Measurements from ENCODE around the gene HLA-DPB1. TPM values are rescaled to one million over a fixed set of nuclear protein-coding genes. Genes with fewer than 3 reads are reported as not detected.

HLA-DPB1 gene
- total and polyA plus RNA-seq, 8 donors: 15.2 to 326 (median 26.8) TPM

DNA sequence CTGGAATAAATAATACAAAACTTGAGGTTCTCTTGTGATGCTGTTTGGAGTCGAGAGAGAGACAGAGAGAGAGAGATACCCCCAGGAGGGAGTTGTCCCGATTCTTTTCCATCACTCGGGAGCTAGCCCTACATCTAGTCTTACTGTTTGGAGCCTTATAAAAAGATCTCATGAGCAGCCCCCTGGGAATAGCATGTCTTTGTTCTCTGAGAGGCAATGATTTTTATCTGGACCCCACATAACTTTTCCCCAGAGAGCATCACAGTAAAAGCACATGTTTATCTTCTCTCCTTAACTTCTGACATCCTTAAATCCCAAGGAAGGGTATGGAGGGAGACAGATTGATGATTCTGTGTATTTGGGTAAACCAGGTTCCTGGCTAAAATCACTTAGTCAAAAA lies 45.5 kb upstream of the HLA-DPB1 start:
- H3K27me3 ChIP-seq: no peaks in the 10 kb centered on the region
- H3K4me1 ChIP-seq: peaks cover 0 to 22% of the 10 kb centered on the region in 2 donors
- no peak for ATAC-seq
- DNase-seq: no peak
- intact Hi-C loops (cut with DNase I): no loop called here
- no peaks in the 10 kb centered on the region for H3K9me3 ChIP-seq
- H3K36me3 ChIP-seq: no peaks in the 10 kb centered on the region
- no peak overlapping the region for H3K4me3 ChIP-seq
- TF ChIP-seq, protein P1, sequence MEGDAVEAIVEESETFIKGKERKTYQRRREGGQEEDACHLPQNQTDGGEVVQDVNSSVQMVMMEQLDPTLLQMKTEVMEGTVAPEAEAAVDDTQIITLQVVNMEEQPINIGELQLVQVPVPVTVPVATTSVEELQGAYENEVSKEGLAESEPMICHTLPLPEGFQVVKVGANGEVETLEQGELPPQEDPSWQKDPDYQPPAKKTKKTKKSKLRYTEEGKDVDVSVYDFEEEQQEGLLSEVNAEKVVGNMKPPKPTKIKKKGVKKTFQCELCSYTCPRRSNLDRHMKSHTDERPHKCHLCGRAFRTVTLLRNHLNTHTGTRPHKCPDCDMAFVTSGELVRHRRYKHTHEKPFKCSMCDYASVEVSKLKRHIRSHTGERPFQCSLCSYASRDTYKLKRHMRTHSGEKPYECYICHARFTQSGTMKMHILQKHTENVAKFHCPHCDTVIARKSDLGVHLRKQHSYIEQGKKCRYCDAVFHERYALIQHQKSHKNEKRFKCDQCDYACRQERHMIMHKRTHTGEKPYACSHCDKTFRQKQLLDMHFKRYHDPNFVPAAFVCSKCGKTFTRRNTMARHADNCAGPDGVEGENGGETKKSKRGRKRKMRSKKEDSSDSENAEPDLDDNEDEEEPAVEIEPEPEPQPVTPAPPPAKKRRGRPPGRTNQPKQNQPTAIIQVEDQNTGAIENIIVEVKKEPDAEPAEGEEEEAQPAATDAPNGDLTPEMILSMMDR (IDR thresholded peaks at IDR 0.05): no peak
- H3K27ac ChIP-seq: peak overlapping the region; percentile 76 to 80

DNA sequence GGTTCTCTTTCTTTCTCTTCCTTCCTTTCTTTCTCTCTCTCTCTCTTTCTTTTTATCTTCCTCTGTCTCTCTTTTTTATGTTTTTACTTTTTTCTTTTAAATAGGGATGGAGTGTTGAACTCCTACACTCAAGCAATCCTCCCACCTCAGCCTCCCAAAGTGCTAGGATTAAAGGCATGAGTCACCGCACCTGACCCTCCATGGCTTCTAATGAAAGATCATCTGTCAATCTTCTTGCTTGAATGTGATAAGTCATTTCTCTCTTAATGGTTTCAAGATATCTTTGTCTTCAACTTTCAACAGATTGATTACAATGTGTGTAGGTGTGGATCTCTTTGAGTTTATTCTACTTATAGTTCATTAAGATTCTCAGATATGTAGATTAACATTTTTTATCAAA lies 41.2 kb upstream of the HLA-DPB1 start:
- TF ChIP-seq, protein P1 (IDR thresholded peaks at IDR 0.05): no peak
- DNase-seq (no peak), ATAC-seq (no peak)
- Histone ChIP-seq H3K4me1 (peaks cover 0 to 8% of the 10 kb centered on the region in 2 donors), H3K27ac (no peak overlapping the region), H3K27me3 (no peaks in the 10 kb centered on the region), H3K4me3 (no peak overlapping the region), H3K36me3 (no peaks in the 10 kb centered on the region), H3K9me3 (no peaks in the 10 kb centered on the region)
- intact Hi-C loops (cut with DNase I): no loop called here

DNA sequence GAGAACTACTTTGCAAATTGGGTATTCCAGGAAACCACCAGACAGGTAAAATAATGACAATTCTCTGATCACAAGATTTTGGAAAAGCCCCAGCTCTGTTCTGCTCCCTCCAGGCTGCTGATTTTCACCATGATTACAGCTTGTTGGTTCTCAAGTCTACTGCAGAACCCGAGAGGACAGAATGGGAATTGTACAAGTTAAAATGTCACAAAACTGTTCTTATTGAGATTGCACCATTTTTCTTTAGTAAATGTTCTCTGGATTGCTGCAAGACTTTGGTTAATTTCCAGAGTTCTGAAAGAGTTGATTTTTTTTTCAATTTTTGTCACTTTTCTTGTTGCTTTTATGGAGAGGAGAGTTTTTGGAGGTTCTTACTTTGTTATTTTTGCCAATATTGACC lies 39.3 kb upstream of the HLA-DPB1 start:
- no peak for ATAC-seq

DNA sequence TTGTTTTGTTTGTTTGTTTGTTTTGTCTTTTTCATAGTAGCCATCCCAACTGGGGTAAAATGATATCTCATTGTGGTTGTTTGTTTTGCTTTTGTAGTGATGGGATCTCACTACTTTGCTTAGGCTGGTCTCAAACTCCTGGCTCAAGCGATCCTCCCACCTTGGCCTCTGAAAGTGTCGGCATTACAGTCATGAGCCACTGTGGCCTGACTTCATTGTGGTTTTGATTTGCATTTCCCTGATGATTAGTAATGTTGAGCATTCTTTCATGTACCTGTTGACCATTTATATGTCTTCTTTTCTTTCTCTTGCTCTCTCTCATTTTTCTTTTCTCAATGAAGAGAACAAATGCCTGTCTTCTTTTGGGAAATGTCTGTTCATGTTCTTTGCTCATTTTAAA lies 35.6 kb upstream of the HLA-DPB1 start:
- intact Hi-C loops (cut with DNase I): no loop called here
- H3K4me1 ChIP-seq: no peaks in the 10 kb centered on the region
- no peak for DNase-seq
- no peak overlapping the region for H3K4me3 ChIP-seq
- H3K27me3 ChIP-seq: no peaks in the 10 kb centered on the region
- ATAC-seq: no peak
- H3K36me3 ChIP-seq: no peaks in the 10 kb centered on the region
- no peak overlapping the region for H3K27ac ChIP-seq
- H3K9me3 ChIP-seq: no peaks in the 10 kb centered on the region
- TF ChIP-seq, protein P1 (IDR thresholded peaks at IDR 0.05): no peak

More for the DNA sequence above, 39.3 kb upstream of the HLA-DPB1 start:
- TF ChIP-seq, protein P1 (IDR thresholded peaks at IDR 0.05): no peak
- no peak overlapping the region for H3K4me3 ChIP-seq
- no peaks in the 10 kb centered on the region for H3K27me3 ChIP-seq
- H3K36me3 ChIP-seq: no peaks in the 10 kb centered on the region
- H3K9me3 ChIP-seq: no peaks in the 10 kb centered on the region
- intact Hi-C loops (cut with DNase I): no loop called here
- no peak for DNase-seq
- no peaks in the 10 kb centered on the region for H3K4me1 ChIP-seq
- no peak overlapping the region for H3K27ac ChIP-seq

DNA sequence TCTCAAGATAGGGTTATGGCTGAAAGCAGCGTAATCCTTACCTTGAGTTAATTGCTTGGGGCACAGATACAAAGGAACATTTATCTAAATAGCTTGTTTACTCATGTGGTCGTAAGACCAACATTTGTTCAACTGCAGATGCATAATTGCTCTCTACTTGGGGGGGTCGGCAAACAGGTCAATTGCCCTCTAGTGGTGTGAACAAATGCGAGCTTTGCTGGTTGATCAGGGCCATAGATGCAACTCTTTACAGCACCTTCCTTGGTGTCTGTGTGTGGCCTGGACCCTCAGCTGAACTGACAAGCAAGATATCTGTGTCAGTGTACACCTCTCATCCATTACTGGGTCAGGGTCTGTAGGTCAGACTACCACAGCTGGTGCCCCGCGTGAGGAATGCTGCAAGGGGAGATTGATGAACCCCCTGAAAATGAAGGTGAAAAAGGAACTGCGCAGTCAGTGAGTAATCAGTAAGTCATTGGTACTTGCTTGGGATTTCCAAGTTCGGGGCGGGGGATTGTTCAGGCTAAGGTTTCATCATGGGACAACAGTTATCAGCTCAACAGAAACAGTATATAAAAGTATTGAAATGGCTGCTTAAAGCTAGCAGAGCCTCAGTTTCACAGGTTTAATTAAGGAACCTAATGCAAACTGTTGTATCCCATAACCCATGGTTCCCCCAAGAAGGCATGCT lies 26.3 kb upstream of the HLA-DPB1 start:
- H3K36me3 ChIP-seq: no peaks in the 10 kb centered on the region
- TF ChIP-seq, protein P1 (IDR thresholded peaks at IDR 0.05): no peak
- no peak overlapping the region for H3K4me3 ChIP-seq
- no peaks in the 10 kb centered on the region for H3K27me3 ChIP-seq
- ATAC-seq (no peak), DNase-seq (no peak)
- H3K9me3 ChIP-seq: no peaks in the 10 kb centered on the region
- H3K4me1 ChIP-seq: no peaks in the 10 kb centered on the region
- no peak overlapping the region for H3K27ac ChIP-seq
- intact Hi-C loops (cut with DNase I): no loop called here

All from left lung (tissue), 10 donors.